Retinal pigment epithelial cell (primary cell): ENCODE results near the gene PKLR.
A peak's percentile ranks its signal among the peaks of the same experiment; 100 is the strongest.
"Not testable (repeated sequence)": the region's sequence is repeated elsewhere in the genome, so short reads cannot be mapped to it uniquely, and the experiment has no call there.

ENCODE experiments used
- DNase-seq: peaks from one replicate; pipeline ENCODE4 v3.0.0-alpha.2; 2010; ENCODE audit warnings: low read depth
- H3K4me3 ChIP-seq: 2 replicates; pipeline ENCODE4 v1.5.1; 2011; ENCODE audit warnings: mild to moderate bottlenecking, low read length, control low read depth, moderate library complexity
- TF ChIP-seq, protein P1 (sequence below): conservative IDR thresholded peaks from 2 replicates; pipeline ENCODE4 v1.5.1; 2011; ENCODE audit warnings: low read depth, low read length, control low read depth, inconsistent platforms

Gene PKLR

DNA sequence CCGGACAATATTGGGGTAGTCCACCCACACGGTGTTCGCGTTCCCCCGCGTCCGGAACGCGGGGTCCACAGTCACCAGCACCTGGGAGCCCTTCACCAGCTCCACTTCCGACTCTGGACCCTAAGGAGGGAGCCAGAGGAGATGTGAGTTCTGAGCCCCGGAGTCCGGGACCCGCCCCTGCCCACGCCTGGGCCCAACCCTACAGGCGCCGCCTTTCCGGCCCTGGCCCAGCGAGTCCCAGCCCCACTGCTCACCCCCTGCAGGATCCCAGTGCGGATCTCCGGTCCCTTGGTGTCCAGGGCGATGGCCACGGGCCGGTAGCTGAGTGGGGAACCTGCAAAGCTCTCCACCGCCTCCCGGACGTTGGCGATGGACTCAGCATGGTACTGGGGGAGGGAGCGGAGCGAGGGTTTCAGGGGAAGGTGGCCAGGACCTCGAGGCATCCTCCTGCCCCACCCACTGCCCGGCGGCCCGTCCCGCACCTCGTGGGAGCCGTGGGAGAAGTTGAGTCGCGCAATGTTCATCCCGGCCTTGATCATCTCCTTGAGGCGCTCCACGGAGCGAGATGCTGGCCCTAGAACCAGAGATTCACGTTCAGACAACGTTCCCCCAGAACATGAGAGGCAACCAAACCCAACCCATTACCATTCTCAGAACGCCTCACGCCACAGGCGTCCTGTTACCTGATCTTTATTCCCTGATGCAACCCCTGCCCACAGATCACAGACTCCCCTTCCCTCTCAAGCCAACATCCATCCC is 5.9 kb downstream of the PKLR start:
- H3K4me3 ChIP-seq = peak overlapping the region; percentile 14
- DNase-seq = no peak

DNA sequence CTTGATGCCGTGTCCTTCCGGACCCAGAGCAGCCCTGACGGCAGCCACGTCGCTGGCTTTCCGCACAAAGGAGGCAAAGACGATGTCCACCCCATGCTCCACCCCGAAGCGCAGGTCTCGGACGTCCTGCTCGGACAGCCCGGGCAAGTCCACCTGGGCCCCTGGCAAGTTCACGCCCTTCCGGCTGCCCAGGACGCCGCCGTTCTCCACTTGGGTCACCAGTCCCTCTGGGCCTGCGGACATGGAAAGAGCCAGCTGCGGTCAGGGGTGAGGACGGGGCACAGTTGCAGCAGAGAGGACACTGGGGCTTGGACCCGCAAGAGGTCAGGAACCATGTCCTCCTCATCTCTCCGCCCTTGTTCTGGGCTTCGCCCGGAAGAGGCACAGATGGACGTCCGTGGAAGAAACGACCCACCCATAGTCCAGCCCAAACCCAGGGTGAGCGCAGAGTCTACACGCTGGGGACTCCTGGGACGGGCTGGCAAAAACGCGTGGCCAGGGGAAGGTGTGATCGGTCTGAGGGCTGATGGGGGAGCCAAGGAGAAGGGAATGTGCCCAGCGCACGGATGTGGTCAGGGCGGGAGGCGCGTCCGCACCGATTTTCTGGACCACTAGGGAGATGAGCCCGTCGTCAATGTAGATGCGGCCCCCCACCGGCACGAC is 6.6 kb downstream of the PKLR start:
- H3K4me3 ChIP-seq = no peak overlapping the region
- TF ChIP-seq, protein P1, sequence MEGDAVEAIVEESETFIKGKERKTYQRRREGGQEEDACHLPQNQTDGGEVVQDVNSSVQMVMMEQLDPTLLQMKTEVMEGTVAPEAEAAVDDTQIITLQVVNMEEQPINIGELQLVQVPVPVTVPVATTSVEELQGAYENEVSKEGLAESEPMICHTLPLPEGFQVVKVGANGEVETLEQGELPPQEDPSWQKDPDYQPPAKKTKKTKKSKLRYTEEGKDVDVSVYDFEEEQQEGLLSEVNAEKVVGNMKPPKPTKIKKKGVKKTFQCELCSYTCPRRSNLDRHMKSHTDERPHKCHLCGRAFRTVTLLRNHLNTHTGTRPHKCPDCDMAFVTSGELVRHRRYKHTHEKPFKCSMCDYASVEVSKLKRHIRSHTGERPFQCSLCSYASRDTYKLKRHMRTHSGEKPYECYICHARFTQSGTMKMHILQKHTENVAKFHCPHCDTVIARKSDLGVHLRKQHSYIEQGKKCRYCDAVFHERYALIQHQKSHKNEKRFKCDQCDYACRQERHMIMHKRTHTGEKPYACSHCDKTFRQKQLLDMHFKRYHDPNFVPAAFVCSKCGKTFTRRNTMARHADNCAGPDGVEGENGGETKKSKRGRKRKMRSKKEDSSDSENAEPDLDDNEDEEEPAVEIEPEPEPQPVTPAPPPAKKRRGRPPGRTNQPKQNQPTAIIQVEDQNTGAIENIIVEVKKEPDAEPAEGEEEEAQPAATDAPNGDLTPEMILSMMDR = no peak
- no peak for DNase-seq

More for the DNA sequence above, 5.9 kb downstream of the PKLR start:
- TF ChIP-seq, protein P1 = no peak

DNA sequence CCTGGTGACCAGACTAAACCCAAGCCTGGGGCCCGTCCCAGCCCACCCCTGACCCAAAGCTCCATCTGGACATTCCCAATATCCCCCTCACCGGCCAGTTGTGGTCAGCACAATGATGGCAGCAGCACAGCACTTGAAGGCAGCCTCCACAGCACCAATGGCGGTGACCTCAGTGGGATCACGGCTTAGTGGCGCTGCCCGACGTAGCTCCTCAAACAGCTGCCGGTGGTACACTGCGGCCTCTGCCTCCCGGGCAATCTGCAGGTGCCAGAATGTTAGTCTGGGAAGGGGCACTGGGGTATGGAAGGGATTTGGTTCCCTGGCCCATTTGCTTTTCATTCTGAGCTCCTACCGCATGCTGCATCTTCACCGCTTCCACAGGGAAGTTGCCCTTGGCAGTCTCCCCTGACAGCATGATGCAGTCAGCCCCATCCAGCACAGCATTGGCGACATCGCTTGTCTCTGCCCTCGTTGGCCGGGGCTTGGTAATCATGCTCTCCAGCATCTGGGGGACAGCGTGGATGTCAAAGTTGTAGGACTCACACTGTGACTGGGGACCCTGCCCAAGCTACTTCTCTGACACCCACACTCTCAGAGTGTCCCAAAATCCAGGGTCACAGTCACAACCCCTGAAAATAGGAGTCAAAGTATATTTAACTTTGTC is 8.0 kb downstream of the PKLR start:
- TF ChIP-seq, protein P1 = no peak
- DNase-seq = no peak
- no peak overlapping the region for H3K4me3 ChIP-seq

DNA sequence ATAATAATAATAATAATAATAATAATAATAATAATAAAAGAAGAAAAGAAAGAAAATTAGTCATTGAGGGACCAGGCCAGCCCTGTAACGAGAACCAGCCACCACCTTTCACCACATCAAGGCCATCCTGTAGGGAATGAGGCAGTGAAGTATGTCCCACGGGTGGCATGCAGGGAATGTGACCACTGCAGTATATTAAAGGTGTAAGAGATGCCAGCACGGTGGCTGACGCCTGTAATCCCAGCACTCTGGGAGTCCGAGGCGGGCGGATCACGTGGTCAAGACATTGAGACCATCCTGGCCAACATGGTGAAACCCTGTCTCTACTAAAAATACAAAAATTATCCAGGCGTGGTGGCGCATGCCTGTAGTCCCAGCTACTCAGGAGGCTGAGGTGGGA is 10.2 kb downstream of the PKLR start:
- H3K4me3 ChIP-seq, DNase-seq: not testable (repeated sequence)

DNA sequence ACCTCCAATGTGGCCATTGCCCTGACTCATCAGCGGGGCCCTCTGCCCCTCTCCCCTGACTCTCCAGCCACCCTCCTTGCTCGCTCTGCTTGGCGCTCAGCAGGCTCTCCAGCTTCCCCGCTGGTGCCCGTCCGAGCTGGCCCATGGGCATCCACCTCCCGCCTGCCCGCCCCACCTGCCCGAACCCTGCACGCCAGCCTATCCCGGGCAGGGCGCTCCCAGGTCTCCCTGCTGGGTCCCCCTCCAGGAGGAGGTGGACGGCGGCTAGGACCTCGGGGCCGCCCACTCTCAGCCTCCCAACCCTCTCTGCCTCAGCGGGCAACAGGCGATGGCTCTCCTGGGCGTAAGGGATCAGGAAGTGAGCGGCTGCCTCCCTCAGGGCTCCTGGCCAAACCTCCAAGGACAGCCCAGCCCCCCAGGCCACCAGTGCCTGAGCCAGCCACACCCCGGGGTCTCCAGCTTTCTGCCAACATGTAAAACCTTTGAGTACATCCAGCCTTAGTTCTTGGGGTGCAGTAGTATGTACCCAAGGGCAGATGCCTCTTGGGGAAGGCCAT is 13.2 kb downstream of the PKLR start:
- no peak for DNase-seq
- no peak overlapping the region for H3K4me3 ChIP-seq
- TF ChIP-seq, protein P1 = no peak

DNA sequence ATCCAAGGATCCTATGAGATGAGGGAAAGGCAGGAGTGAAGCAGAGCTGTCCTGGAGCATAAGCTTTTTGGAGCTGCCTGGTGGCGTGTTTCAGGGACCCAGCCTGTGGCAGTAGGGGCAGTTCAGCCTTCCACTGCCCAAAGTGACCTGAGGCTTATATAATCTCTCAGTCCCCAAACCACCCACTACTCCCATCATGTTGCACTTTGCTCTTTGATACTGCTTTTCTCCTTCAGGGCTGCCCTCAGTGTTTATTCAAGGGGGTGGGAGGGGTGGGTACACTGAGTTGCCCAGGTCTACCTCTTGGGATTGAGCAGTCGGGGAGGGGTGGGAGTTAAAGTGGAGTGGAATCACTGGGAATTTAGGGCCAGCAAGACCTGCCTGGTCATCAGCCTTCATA is 14.7 kb downstream of the PKLR start:
- DNase-seq = no peak
- no peak overlapping the region for H3K4me3 ChIP-seq
- TF ChIP-seq, protein P1 = no peak

DNA sequence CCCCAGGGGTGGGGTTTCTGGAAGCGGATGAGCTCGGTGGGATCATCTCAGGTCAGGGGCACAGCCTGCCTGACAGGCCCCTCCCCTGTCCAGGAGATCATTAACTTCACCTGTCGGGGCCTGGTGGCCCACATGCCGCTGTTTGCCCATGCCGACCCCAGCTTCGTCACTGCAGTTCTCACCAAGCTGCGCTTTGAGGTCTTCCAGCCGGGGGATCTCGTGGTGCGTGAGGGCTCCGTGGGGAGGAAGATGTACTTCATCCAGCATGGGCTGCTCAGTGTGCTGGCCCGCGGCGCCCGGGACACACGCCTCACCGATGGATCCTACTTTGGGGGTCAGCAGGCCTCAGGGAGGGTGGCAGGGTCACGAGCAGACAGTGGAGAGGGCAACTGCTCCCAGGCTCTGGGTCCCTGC is 15.6 kb downstream of the PKLR start:
- DNase-seq = no peak
- no peak overlapping the region for H3K4me3 ChIP-seq
- TF ChIP-seq, protein P1 = no peak
